ENCODE data around the gene ARAP1.

The ARAP1 gene

DNA sequence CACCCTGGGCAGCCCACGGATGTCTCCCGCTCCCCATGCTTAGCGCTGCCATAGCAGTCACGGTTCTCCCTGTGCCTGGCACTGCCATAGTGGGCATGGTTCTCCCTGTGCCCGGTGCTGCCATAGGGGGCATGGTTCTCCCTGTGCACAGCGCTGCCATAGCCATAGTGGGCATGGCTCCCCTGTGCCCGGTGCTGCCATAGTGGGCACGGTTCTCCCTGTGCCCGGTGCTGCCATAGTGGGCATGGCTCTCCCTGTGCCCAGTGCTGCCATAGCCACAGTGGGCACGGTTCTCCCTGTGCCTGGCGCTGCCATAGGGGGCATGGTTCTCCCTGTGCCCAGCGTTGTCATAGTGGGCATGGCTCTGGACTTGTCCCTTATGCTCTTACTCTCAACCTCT, 19.9 kb upstream of the ARAP1 start:
- H3K27ac ChIP-seq (ENCODE audit: insufficient read depth, low read depth, low read length, poor library complexity, severe bottlenecking) = no peak overlapping the region
- peaks cover 24% of the 10 kb centered on the region for H3K4me1 ChIP-seq (ENCODE audit: control insufficient read depth, insufficient read depth, low read length)
- H3K27me3 ChIP-seq (ENCODE audit: control insufficient read depth, insufficient read depth, low read length, poor library complexity, severe bottlenecking) = no peaks in the 10 kb centered on the region
- H3K9me3 ChIP-seq (ENCODE audit: control insufficient read depth, low read length) = no peaks in the 10 kb centered on the region
- no peaks in the 10 kb centered on the region for H3K36me3 ChIP-seq (ENCODE audit: control insufficient read depth, insufficient read depth, low read length)
- no peak overlapping the region for H3K4me3 ChIP-seq (ENCODE audit: insufficient read depth, low read depth, low read length)
- 90% methylated on average over 12 of the region's 12 CpGs for WGBS, 2 experiments

DNA sequence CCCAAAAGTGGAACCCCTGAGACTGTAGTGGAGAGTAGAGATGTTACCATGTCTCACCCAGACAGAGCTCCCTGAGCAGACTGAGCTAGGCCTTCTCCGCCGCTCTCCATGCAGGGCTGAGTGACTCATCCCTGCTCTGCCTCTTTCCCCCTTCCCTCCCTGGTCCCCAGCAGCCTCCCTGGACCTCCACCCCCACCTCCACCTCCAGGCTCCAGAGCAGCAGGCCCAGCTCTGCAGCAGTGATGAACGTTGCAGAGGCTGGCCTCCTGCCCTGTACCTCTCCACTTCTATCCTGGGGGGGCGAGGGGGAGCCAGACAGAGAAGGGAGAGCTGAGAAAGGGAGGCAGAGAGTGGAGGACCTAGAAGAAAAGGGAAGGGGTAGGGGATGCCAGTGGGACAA, 19.3 kb upstream of the ARAP1 start:
- 61% methylated on average over 4 of the region's 4 CpGs for WGBS, 2 experiments
- H3K4me1 ChIP-seq (ENCODE audit: control insufficient read depth, insufficient read depth, low read length) = peaks cover 24% of the 10 kb centered on the region
- H3K27ac ChIP-seq (ENCODE audit: insufficient read depth, low read depth, low read length, poor library complexity, severe bottlenecking) = no peak overlapping the region
- H3K36me3 ChIP-seq (ENCODE audit: control insufficient read depth, insufficient read depth, low read length) = no peaks in the 10 kb centered on the region
- no peaks in the 10 kb centered on the region for H3K27me3 ChIP-seq (ENCODE audit: control insufficient read depth, insufficient read depth, low read length, poor library complexity, severe bottlenecking)
- H3K4me3 ChIP-seq (ENCODE audit: insufficient read depth, low read depth, low read length) = no peak overlapping the region
- H3K9me3 ChIP-seq (ENCODE audit: control insufficient read depth, low read length) = no peaks in the 10 kb centered on the region

DNA sequence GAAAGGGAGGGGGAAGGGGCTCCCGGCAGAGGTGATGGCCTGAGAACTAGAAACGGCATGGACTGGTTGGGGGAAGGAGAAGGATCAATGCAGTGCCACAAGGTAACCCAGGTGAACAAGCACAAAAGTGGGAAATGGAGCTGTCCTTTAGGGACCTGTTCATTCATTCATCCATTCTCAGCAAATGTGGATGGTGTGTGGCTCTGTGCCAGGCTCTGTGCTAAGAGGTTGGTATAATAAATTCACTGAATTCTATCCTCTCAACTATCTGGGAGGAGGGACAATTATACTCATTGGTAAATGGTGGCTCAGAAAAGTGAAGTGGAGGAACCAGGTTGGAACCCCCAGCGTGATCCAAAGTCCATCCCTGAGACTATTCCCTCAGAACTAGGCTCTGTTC, 18.6 kb upstream of the ARAP1 start:
- Histone ChIP-seq H3K36me3 (ENCODE audit: control insufficient read depth, insufficient read depth, low read length) (no peaks in the 10 kb centered on the region), H3K9me3 (ENCODE audit: control insufficient read depth, low read length) (no peaks in the 10 kb centered on the region), H3K27ac (ENCODE audit: insufficient read depth, low read depth, low read length, poor library complexity, severe bottlenecking) (no peak overlapping the region), H3K27me3 (ENCODE audit: control insufficient read depth, insufficient read depth, low read length, poor library complexity, severe bottlenecking) (no peaks in the 10 kb centered on the region), H3K4me1 (ENCODE audit: control insufficient read depth, insufficient read depth, low read length) (peaks cover 24% of the 10 kb centered on the region), H3K4me3 (ENCODE audit: insufficient read depth, low read depth, low read length) (no peak overlapping the region)
- WGBS, 2 experiments = 91 to 94% methylated on average over 3 of the region's 3 CpGs

DNA sequence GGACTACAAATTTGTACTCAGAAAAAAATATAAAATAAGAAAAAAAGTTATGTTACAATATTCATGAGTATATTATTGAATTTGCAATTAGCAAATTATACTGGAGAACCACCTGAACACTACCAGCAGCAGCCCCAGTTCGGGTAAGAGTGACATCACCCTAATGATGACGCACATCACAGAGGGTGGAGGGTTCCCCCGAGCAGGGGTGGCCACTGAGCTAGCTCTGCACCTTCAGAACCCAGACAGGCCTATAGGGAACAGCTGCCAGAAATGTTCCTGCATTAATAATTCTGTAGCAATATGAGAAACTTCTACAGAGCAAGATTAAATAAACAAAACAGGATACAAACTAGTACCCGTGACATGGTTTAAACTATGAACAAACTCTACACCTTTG, 17.5 kb upstream of the ARAP1 start:
- Histone ChIP-seq H3K4me1 (ENCODE audit: control insufficient read depth, insufficient read depth, low read length) (peaks cover 18% of the 10 kb centered on the region), H3K27me3 (ENCODE audit: control insufficient read depth, insufficient read depth, low read length, poor library complexity, severe bottlenecking) (no peaks in the 10 kb centered on the region), H3K36me3 (ENCODE audit: control insufficient read depth, insufficient read depth, low read length) (no peaks in the 10 kb centered on the region), H3K4me3 (ENCODE audit: insufficient read depth, low read depth, low read length) (no peak overlapping the region), H3K9me3 (ENCODE audit: control insufficient read depth, low read length) (no peaks in the 10 kb centered on the region), H3K27ac (ENCODE audit: insufficient read depth, low read depth, low read length, poor library complexity, severe bottlenecking) (no peak overlapping the region)
- WGBS, 2 experiments = 85 to 90% methylated on average over 4 of the region's 4 CpGs

DNA sequence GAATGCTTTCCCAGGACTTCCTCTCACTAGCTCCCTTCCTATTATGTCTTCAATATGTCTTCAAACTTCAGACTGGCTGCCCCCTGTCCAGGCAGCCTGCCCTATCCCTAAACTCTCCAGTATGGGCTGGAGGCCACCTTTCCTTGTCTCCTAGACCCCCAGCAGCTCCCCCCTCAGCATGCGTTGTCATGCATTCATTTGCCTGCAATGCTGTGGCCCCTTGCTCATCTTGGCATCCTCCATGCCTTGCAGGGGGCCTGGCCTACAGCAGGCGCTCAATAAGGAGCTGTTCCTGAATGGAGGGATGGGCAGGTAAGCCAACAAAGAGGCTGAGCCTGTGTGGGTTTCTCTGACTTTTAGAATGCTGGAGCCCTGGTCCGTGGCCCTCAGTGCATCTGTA, 16.4 kb upstream of the ARAP1 start:
- WGBS, 2 experiments = 49 to 59% methylated on average over 3 of the region's 3 CpGs
- Histone ChIP-seq H3K4me3 (ENCODE audit: insufficient read depth, low read depth, low read length) (no peak overlapping the region), H3K27ac (ENCODE audit: insufficient read depth, low read depth, low read length, poor library complexity, severe bottlenecking) (no peak overlapping the region), H3K4me1 (ENCODE audit: control insufficient read depth, insufficient read depth, low read length) (peaks cover 17% of the 10 kb centered on the region), H3K9me3 (ENCODE audit: control insufficient read depth, low read length) (no peaks in the 10 kb centered on the region), H3K36me3 (ENCODE audit: control insufficient read depth, insufficient read depth, low read length) (no peaks in the 10 kb centered on the region), H3K27me3 (ENCODE audit: control insufficient read depth, insufficient read depth, low read length, poor library complexity, severe bottlenecking) (no peaks in the 10 kb centered on the region)

DNA sequence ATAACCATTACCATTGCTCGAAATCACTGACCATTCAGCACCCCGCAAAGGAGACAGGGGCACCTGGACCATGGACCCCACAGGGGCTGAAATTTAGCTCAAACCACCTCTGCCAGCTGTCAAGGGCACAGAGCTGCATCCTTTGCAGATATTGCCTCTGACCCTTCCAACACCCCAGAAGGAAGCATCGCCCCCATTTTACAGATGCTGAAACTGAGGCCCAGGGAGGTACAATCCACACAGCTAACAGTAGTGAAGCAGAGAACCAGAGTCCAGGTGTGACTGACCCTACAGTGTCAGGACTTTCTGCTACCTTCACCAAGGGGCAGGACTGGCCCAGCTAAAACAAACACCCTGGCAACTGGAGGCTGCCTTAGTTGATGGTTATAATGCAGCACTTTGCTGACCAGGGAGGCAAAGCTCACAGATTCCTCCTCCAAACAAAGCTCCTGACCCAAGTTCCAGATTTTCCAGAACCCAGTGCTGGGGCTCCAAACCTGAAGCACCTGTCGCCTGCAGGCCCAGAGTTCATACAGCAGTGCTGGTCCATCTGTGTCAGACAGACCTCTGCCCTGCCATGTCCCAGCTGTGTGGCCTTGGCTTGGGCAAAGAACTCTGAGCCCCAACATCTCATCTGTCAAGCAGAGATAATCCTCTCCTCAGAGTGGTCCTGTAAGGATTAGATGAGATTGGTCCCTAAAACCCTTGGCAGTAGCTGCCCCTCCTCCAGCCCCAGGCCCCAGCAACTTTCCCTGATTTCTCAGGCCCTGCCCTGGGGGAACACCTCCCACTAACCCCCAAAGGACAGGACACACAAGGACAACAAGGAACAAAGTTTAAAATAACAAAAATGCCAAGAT, 15.2 kb upstream of the ARAP1 start:
- WGBS, 2 experiments = 88 to 93% methylated on average over 4 of the region's 4 CpGs
- H3K27ac ChIP-seq (ENCODE audit: insufficient read depth, low read depth, low read length, poor library complexity, severe bottlenecking) = no peak overlapping the region
- no peaks in the 10 kb centered on the region for H3K9me3 ChIP-seq (ENCODE audit: control insufficient read depth, low read length)

DNA sequence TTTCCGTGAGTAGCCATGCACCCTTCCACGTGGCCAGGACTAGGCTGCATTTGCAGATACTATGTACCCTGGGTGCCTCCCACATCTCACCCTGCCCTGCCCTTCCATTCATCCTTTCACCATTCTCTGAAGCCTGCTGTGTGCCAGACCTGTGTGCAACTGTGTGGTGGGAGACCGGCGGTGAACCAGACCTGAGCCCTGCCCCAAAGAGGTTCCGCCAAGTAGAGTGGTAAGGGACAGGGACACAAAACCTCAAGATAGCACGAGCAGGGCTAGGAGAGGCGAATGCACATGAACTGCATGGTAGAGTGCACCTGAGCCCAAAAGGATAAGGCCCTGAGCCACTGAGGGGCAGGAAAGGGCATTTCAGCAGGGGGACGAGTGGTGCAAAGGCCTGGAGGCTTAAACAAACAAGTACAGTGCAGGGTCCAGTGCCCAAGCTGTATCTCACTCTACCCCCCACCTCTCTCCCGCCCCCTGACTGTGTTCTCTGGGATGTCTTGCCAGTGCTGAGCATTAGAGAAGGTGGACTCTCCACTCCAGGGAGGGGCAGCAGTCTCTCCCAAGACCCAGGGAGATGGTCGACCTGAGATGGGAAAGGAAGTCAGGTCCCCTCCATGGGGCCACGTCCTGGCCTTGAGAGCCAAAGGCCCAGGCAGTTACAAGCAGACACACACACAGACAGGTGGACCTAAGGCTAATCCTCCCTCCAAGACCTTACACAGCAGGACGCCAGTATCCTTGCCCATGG, 14.1 kb upstream of the ARAP1 start:
- 83% methylated on average over 12 of the region's 12 CpGs for WGBS, 2 experiments
- H3K36me3 ChIP-seq (ENCODE audit: control insufficient read depth, insufficient read depth, low read length) = no peaks in the 10 kb centered on the region
- no peaks in the 10 kb centered on the region for H3K9me3 ChIP-seq (ENCODE audit: control insufficient read depth, low read length)
- H3K4me1 ChIP-seq (ENCODE audit: control insufficient read depth, insufficient read depth, low read length) = peaks cover 17% of the 10 kb centered on the region
- H3K4me3 ChIP-seq (ENCODE audit: insufficient read depth, low read depth, low read length) = no peak overlapping the region
- H3K27ac ChIP-seq (ENCODE audit: insufficient read depth, low read depth, low read length, poor library complexity, severe bottlenecking) = no peak overlapping the region
- no peaks in the 10 kb centered on the region for H3K27me3 ChIP-seq (ENCODE audit: control insufficient read depth, insufficient read depth, low read length, poor library complexity, severe bottlenecking)

More for the DNA sequence above, 15.2 kb upstream of the ARAP1 start:
- Histone ChIP-seq H3K27me3 (ENCODE audit: control insufficient read depth, insufficient read depth, low read length, poor library complexity, severe bottlenecking) (no peaks in the 10 kb centered on the region), H3K4me3 (ENCODE audit: insufficient read depth, low read depth, low read length) (no peak overlapping the region), H3K4me1 (ENCODE audit: control insufficient read depth, insufficient read depth, low read length) (peaks cover 17% of the 10 kb centered on the region), H3K36me3 (ENCODE audit: control insufficient read depth, insufficient read depth, low read length) (no peaks in the 10 kb centered on the region)

DNA sequence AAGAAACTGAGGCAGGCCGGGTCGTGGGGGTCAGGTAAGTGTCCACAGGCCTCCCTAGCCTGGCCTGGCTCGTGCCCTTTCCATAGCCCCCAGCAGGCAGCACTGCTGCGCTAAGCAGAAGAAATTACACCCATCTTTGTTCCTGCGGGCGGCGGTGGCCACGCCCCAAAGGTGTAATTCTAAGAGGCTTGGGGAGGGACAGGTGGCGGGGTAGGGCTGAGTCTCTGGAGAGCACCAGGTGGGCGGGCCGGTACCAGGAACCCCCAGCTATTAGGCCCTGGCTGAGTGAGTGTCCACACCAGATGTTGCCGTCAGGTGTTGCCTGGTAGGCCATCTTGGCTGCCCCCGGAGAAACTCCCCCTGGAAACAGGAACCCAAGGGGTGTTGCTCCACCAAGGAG, 12.3 kb upstream of the ARAP1 start:
- H3K36me3 ChIP-seq (ENCODE audit: control insufficient read depth, insufficient read depth, low read length) = no peaks in the 10 kb centered on the region
- H3K4me1 ChIP-seq (ENCODE audit: control insufficient read depth, insufficient read depth, low read length) = peaks cover 17% of the 10 kb centered on the region
- no peaks in the 10 kb centered on the region for H3K9me3 ChIP-seq (ENCODE audit: control insufficient read depth, low read length)
- H3K27ac ChIP-seq (ENCODE audit: insufficient read depth, low read depth, low read length, poor library complexity, severe bottlenecking) = no peak overlapping the region
- 68 to 77% methylated on average over 13 of the region's 13 CpGs for WGBS, 2 experiments
- no peaks in the 10 kb centered on the region for H3K27me3 ChIP-seq (ENCODE audit: control insufficient read depth, insufficient read depth, low read length, poor library complexity, severe bottlenecking)
- H3K4me3 ChIP-seq (ENCODE audit: insufficient read depth, low read depth, low read length) = no peak overlapping the region

DNA sequence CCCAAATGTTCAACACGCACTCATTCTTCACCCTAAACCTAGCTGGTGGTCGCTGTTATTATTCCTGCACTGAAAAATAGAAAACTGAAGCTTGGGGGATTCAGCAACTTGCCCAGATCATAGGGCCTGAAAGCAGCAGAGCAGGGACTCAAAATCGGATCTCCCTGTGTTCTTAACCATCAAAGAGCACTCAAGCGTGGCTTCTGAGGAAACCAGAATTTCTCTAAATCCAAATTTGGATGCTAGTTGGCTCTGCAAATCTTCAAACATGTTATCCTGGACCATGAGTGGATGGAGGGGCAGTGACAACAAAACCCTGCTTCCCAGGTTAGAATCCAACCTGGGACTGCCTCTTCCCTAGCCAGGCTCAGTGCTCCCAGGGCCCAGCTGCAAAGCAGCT, 11.6 kb upstream of the ARAP1 start:
- Histone ChIP-seq H3K27ac (ENCODE audit: insufficient read depth, low read depth, low read length, poor library complexity, severe bottlenecking) (no peak overlapping the region), H3K36me3 (ENCODE audit: control insufficient read depth, insufficient read depth, low read length) (no peaks in the 10 kb centered on the region), H3K27me3 (ENCODE audit: control insufficient read depth, insufficient read depth, low read length, poor library complexity, severe bottlenecking) (no peaks in the 10 kb centered on the region), H3K4me3 (ENCODE audit: insufficient read depth, low read depth, low read length) (no peak overlapping the region), H3K9me3 (ENCODE audit: control insufficient read depth, low read length) (no peaks in the 10 kb centered on the region), H3K4me1 (ENCODE audit: control insufficient read depth, insufficient read depth, low read length) (peaks cover 17% of the 10 kb centered on the region)
- WGBS, 2 experiments = 92 to 94% methylated on average over 4 of the region's 4 CpGs

DNA sequence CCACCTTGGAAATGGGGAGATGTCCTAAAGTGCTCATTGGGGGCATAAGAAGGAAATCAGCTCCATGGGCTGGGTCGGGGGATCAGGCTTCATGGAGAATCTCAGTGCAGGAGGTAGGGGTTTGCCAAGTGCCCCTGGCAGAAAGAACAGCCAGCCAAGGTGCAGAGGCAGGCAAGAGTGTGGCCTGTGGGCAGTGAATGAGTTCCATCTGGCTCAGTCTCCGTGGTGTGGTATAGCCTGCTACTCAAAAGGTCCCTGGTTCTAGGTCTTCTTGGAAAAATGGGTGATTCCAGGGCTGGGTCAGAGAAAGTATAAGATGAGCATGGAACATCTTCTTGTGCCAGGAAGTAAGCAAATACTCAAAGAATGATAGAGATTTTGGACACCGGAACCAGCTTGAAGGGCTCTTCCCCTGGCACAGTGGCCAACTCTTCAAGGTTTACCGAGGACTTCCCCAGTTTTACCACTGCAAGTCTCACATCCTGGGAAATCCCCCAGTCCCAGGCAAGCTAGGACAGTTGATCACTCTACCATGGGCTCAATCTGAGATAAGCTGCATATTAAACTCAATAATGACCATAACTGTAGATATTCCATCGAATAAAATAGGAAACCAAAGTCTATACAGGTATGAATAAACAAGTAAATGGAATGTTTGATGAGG, 10.6 kb upstream of the ARAP1 start:
- 94 to 95% methylated on average over 4 of the region's 5 CpGs for WGBS, 2 experiments
- no peak overlapping the region for H3K27ac ChIP-seq (ENCODE audit: insufficient read depth, low read depth, low read length, poor library complexity, severe bottlenecking)
- peaks cover 7% of the 10 kb centered on the region for H3K4me1 ChIP-seq (ENCODE audit: control insufficient read depth, insufficient read depth, low read length)
- no peak overlapping the region for H3K4me3 ChIP-seq (ENCODE audit: insufficient read depth, low read depth, low read length)
- H3K36me3 ChIP-seq (ENCODE audit: control insufficient read depth, insufficient read depth, low read length) = no peaks in the 10 kb centered on the region
- H3K9me3 ChIP-seq (ENCODE audit: control insufficient read depth, low read length) = no peaks in the 10 kb centered on the region
- no peaks in the 10 kb centered on the region for H3K27me3 ChIP-seq (ENCODE audit: control insufficient read depth, insufficient read depth, low read length, poor library complexity, severe bottlenecking)

Measured in ectodermal cell (in vitro differentiated cells).